Fibroblast of lung (primary cell): ENCODE data around the gene ZNF23. TPM values are rescaled to one million over a fixed set of nuclear protein-coding genes. Genes with fewer than 3 reads are reported as not detected.

Source experiments
- DNase-seq, 2 donors: peaks; one replicate each; pipeline versions ENCODE4 v3.0.0 to v3.0.0-alpha.2; 2010; ENCODE audit warnings: low read depth in 2 of 2
- H2AFZ ChIP-seq: 2 replicates; pipeline ENCODE4 v1.5.1; 2012; ENCODE audit warnings: low read length, control low read depth, inconsistent platforms
- H3K27ac ChIP-seq: 2 replicates; pipeline ENCODE4 v1.5.1; 2011; ENCODE audit warnings: low read length, control low read depth; ENCODE audit not compliant: insufficient read depth
- H3K27me3 ChIP-seq: 2 replicates; pipeline ENCODE4 v1.5.1; 2011; ENCODE audit warnings: mild to moderate bottlenecking, low read length; ENCODE audit not compliant: control insufficient read depth, insufficient read depth
- H3K36me3 ChIP-seq: 2 replicates; pipeline ENCODE4 v1.5.1; 2011; ENCODE audit warnings: low read length; ENCODE audit not compliant: control insufficient read depth, insufficient read depth
- H3K4me1 ChIP-seq: 2 replicates; pipeline ENCODE4 v1.5.1; 2011; ENCODE audit warnings: low read length; ENCODE audit not compliant: control insufficient read depth, insufficient read depth; ENCODE audit errors: extremely low read depth
- H3K4me2 ChIP-seq: 2 replicates; pipeline ENCODE4 v1.5.1; 2011; ENCODE audit warnings: low read length, control low read depth; ENCODE audit not compliant: insufficient read depth; ENCODE audit errors: extremely low read depth
- H3K4me3 ChIP-seq, 4 experiments: fragments of 200-600 bp in 1 of 4; sonication (generic) in 1 of 4; replicated peaks in 1 of 4; 2 replicates each; pipeline ENCODE4 v1.5.1; 2011 to 2016; ENCODE audit warnings: low read length in 4 of 4, low read depth in 3 of 4, mild to moderate bottlenecking in 3 of 4, control low read depth in 2 of 4, inconsistent platforms in 1 of 4, mixed read lengths in 1 of 4; ENCODE audit not compliant: insufficient read depth in 1 of 4; ENCODE audit errors: control extremely low read depth in 1 of 4
- H3K79me2 ChIP-seq: 2 replicates; pipeline ENCODE4 v1.5.1; 2012; ENCODE audit warnings: mild to moderate bottlenecking, low read length, inconsistent platforms; ENCODE audit not compliant: control insufficient read depth, insufficient read depth
- H3K9ac ChIP-seq: 2 replicates; pipeline ENCODE4 v1.5.1; 2011; ENCODE audit warnings: mild to moderate bottlenecking, low read length, control low read depth; ENCODE audit not compliant: insufficient read depth
- H3K9me3 ChIP-seq: 2 replicates; pipeline ENCODE4 v1.5.1; 2012; ENCODE audit warnings: low read depth, low read length; ENCODE audit not compliant: control insufficient read depth, insufficient read depth
- H4K20me1 ChIP-seq: 2 replicates; pipeline ENCODE4 v1.5.1; 2011; ENCODE audit warnings: low read length; ENCODE audit not compliant: control insufficient read depth, insufficient read depth; ENCODE audit errors: extremely low read depth
- EZH2 ChIP-seq: IDR thresholded peaks from 2 replicates; pipeline ENCODE4 v1.5.1; 2012; ENCODE audit warnings: low read length, control low read depth, mild to moderate bottlenecking; ENCODE audit errors: missing control alignments
- polyA plus RNA-seq, 2 donors: library from polyadenylated mRNA; depleted of rRNA in 1 of 2; stranded (reverse) in 1 of 2; unstranded in 1 of 2; fragments of >200 nt; gene quantifications; 2 replicates each; pipeline ENCODE4 v1.2.1, GENCODE V29; 2011 to 2012; ENCODE audit warnings: missing spikeins in 1 of 2
- total RNA-seq: library from RNA; depleted of rRNA; stranded (reverse); fragments of >200 nt; gene quantifications from 2 replicates; pipeline ENCODE4 v1.2.1, GENCODE V29; 2014
- TF ChIP-seq, protein P1 (sequence below), 2 donors: IDR thresholded peaks in 1 of 2; conservative IDR thresholded peaks in 1 of 2; 1 replicate in 1 of 2; 2 replicates in 1 of 2; pipeline ENCODE4 v1.5.1; 2011 to 2012; ENCODE audit warnings: low read length in 2 of 2, control low read depth in 1 of 2, inconsistent platforms in 1 of 2, low read depth in 1 of 2, mild to moderate bottlenecking in 1 of 2

The ZNF23 gene
- total and polyA plus RNA-seq, 2 donors (not counting 1 experiment from before 2014, with no cell fraction given), result 12.2 to 24.8 TPM

DNA sequence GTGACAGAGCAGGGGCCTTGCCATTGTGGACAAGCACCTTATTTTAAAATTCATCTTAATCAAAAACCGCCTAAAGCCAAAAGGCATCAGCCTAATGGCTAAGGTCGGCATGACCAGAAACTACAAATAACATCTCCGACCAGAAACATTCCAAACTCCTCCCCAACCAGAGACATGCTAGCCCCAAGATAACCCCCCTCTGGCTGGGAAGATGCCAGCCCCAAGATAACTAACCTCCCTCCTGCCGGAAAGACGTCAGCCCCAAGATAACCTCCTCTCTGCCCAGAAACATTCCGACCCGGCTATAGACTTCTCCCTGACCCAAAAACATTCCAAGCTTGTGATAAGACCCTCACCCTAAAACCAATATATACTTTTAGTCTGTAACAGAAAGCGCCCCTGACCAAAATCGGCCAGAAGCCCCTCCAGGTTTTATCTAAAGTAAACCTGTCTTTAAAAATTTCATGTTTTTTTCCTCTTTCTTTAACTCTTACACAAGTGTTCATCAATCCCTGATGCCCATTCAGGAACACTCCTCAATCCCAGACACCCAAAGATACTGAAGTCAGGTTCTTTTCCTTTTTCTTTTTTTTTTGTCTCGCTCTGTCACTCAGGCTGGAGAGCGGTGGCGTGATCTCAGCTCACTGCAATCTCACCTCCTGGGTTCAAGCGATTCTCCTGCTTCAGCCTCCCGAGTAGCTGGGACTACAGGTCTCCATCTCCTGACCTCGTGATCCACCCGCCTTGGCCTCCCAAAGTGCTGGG lies 52.9 kb downstream of the ZNF23 start:
- Histone ChIP-seq H3K9me3 (no peaks in the 10 kb centered on the region), H3K36me3 (no peaks in the 10 kb centered on the region), H2AFZ (no peak overlapping the region), H3K4me3 (no peak overlapping the region), H3K9ac (no peak overlapping the region), H3K79me2 (no peaks in the 10 kb centered on the region), H3K4me2 (no peak overlapping the region), H3K27me3 (no peaks in the 10 kb centered on the region), H3K4me1 (no peaks in the 10 kb centered on the region), H4K20me1 (no peaks in the 10 kb centered on the region), H3K27ac (no peak overlapping the region)
- TF ChIP-seq, protein P1, sequence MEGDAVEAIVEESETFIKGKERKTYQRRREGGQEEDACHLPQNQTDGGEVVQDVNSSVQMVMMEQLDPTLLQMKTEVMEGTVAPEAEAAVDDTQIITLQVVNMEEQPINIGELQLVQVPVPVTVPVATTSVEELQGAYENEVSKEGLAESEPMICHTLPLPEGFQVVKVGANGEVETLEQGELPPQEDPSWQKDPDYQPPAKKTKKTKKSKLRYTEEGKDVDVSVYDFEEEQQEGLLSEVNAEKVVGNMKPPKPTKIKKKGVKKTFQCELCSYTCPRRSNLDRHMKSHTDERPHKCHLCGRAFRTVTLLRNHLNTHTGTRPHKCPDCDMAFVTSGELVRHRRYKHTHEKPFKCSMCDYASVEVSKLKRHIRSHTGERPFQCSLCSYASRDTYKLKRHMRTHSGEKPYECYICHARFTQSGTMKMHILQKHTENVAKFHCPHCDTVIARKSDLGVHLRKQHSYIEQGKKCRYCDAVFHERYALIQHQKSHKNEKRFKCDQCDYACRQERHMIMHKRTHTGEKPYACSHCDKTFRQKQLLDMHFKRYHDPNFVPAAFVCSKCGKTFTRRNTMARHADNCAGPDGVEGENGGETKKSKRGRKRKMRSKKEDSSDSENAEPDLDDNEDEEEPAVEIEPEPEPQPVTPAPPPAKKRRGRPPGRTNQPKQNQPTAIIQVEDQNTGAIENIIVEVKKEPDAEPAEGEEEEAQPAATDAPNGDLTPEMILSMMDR (conservative IDR thresholded peaks at IDR 0.05 in 1 of 2, IDR thresholded peaks at IDR 0.05 in 1 of 2; ENCODE audit: low read depth in 1 of 2, low read length in 2 of 2), result no peak
- no peak for TF ChIP-seq EZH2
- DNase-seq, result no peak

DNA sequence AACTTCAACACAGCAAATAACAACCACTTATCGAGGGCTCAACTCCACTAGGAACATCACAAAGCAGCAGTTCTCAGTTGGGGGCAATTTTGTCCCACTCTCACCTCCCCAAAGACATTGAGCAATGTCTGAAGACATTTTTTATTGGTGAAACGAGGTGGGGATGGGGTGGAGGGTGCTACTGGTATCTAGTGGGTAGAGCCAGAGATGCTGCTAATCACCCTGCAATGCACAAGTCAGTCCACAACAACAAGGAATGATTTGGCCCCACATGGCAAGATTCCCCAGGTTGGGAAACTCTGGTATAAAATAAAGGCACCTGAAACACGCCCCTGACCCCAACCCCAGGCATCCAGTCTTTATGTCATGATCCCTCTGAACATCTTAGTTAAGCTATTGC lies 53.5 kb downstream of the ZNF23 start:
- H3K27me3 ChIP-seq, result no peaks in the 10 kb centered on the region
- no peak for DNase-seq
- no peaks in the 10 kb centered on the region for H3K79me2 ChIP-seq
- no peak overlapping the region for H3K27ac ChIP-seq
- no peaks in the 10 kb centered on the region for H3K4me1 ChIP-seq
- H4K20me1 ChIP-seq, result no peaks in the 10 kb centered on the region
- no peak overlapping the region for H3K9ac ChIP-seq
- no peak overlapping the region for H3K4me3 ChIP-seq
- no peaks in the 10 kb centered on the region for H3K9me3 ChIP-seq
- no peak overlapping the region for H2AFZ ChIP-seq
- H3K36me3 ChIP-seq, result no peaks in the 10 kb centered on the region
- H3K4me2 ChIP-seq, result no peak overlapping the region
- TF ChIP-seq EZH2, result no peak
- TF ChIP-seq, protein P1 (conservative IDR thresholded peaks at IDR 0.05 in 1 of 2, IDR thresholded peaks at IDR 0.05 in 1 of 2; ENCODE audit: low read depth in 1 of 2, low read length in 2 of 2), result no peak

DNA sequence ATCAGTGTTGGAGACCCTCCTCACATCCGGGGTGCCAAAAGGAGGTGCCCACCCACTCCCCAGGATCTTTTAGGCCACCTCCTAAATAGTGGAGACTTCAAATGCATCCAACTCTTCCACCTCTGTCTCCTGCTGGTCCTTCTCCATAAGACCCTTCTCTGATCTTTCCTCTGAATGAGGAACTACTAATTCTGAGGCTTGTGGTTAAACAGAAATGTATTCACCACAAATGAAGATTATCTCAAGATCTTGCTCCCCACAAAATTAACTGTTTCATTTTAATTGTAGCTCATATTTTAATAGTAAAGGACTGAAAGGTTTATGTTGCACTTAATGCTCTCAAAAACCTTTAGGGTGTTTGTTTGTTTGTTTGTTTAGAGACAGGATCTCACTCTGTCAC lies 54.3 kb downstream of the ZNF23 start:
- Histone ChIP-seq H3K4me1 (no peaks in the 10 kb centered on the region), H3K36me3 (no peaks in the 10 kb centered on the region), H3K27ac (no peak overlapping the region), H3K9ac (no peak overlapping the region), H3K4me2 (no peak overlapping the region), H3K9me3 (no peaks in the 10 kb centered on the region), H3K4me3 (no peak overlapping the region), H2AFZ (no peak overlapping the region), H3K27me3 (no peaks in the 10 kb centered on the region), H3K79me2 (no peaks in the 10 kb centered on the region), H4K20me1 (no peaks in the 10 kb centered on the region)
- no peak for DNase-seq
- TF ChIP-seq, protein P1 (conservative IDR thresholded peaks at IDR 0.05 in 1 of 2, IDR thresholded peaks at IDR 0.05 in 1 of 2; ENCODE audit: low read depth in 1 of 2, low read length in 2 of 2), result no peak
- TF ChIP-seq EZH2, result no peak
